GM12892 (cell line): ENCODE results near the gene DUS1L.

Experiments used
- POLR2A ChIP-seq: IDR thresholded peaks from 2 replicates; pipeline ENCODE4 v1.6.1; 2011; ENCODE audit warnings: low read depth, low read length, control low read depth
- POLR2AphosphoS5 ChIP-seq: IDR thresholded peaks from 2 replicates; pipeline ENCODE4 v1.6.1; 2011; ENCODE audit warnings: low read depth, low read length, control low read depth
- TAF1 ChIP-seq: IDR thresholded peaks from 2 replicates; pipeline ENCODE4 v1.6.1; 2011; ENCODE audit warnings: low read depth, mild to moderate bottlenecking, control low read depth, low read length, borderline replicate concordance

GRCh38 chr17:82081966-82082365 lies 16.4 kb upstream of the DUS1L start:
- TF ChIP-seq POLR2A = no peak
- no peak for TF ChIP-seq POLR2AphosphoS5
- no peak for TF ChIP-seq TAF1
